DMS 273 (cell line): Measurements from ENCODE around the gene FBXL4.

Source experiments
- DNase-seq: peaks from one replicate; lab custom pipeline; 2025; ENCODE audit not compliant: unreplicated experiment; lab: John Stamatoyannopoulos, UW

The FBXL4 gene

GRCh38 chr6:98947411-98948292, at the start of gene FBXL4:
TSS of gene FBXL4 (minus strand) at chr6:98947946. CDS start at chr6:98926988, 20,958 bp downstream.
- peak; percentile 96 for DNase-seq

- no peak for DNase-seq
These were observed 47.4 kb upstream of the FBXL4 start for GRCh38 chr6:98995116-98995515.

GRCh38 chr6:98992535-98992934, 44.8 kb upstream of the FBXL4 start:
- no peak for DNase-seq

- no peak for DNase-seq
These were observed 38.4 kb upstream of the FBXL4 start for GRCh38 chr6:98986071-98986615.

GRCh38 chr6:98985391-98985790, 37.6 kb upstream of the FBXL4 start:
- DNase-seq = no peak

- DNase-seq = peak; percentile 51
These were observed 36.4 kb upstream of the FBXL4 start for GRCh38 chr6:98984121-98984520.

GRCh38 chr6:98981473-98981872, 33.7 kb upstream of the FBXL4 start:
- DNase-seq = no peak

- DNase-seq = no peak
These were observed 33.1 kb upstream of the FBXL4 start for GRCh38 chr6:98980819-98981218.

- peak; percentile 79 for DNase-seq
These were observed 30.0 kb upstream of the FBXL4 start for GRCh38 chr6:98977671-98978292.

- peak; percentile 16 for DNase-seq
These were observed 29.1 kb upstream of the FBXL4 start for GRCh38 chr6:98976674-98977385.

GRCh38 chr6:98975421-98975820, 27.7 kb upstream of the FBXL4 start:
- peak; percentile 32 for DNase-seq

GRCh38 chr6:98974309-98974708, 26.6 kb upstream of the FBXL4 start:
- no peak for DNase-seq

- no peak for DNase-seq
These were observed 25.8 kb upstream of the FBXL4 start for GRCh38 chr6:98973571-98973970.

- no peak for DNase-seq
These were observed 23.6 kb upstream of the FBXL4 start for GRCh38 chr6:98971303-98971702.

GRCh38 chr6:98970469-98970868, 22.7 kb upstream of the FBXL4 start:
- no peak for DNase-seq

- DNase-seq = no peak
These were observed 19.9 kb upstream of the FBXL4 start for GRCh38 chr6:98967616-98968015.

GRCh38 chr6:98959631-98960030, 11.9 kb upstream of the FBXL4 start:
- no peak for DNase-seq

GRCh38 chr6:98958776-98959175, 11.0 kb upstream of the FBXL4 start:
- no peak for DNase-seq

- DNase-seq = no peak
These were observed 9.7 kb upstream of the FBXL4 start for GRCh38 chr6:98957450-98957849.

GRCh38 chr6:98949589-98949988, 1.8 kb upstream of the FBXL4 start:
- no peak for DNase-seq

GRCh38 chr6:98946879-98947410, 801 bp downstream of the FBXL4 start:
- DNase-seq = peak; percentile 75
